ENCODE results near the gene FAM156A.

- no peak for TF ChIP-seq CTCF (conservative IDR thresholded peaks at IDR 0.05; ENCODE audit: low read depth, low read length)
- no peak for TF ChIP-seq EZH2 (IDR thresholded peaks at IDR 0.05; ENCODE audit: borderline replicate concordance, low read depth, low read length, poor library complexity, severe bottlenecking)
Observed at GRCh38 chrX:52933213-52933612, 25.1 kb downstream of the FAM156A start.
